Mesodermal cell (in vitro differentiated cells): ENCODE data around the gene CEP128. TPM values are rescaled to one million over a fixed set of nuclear protein-coding genes. Genes with fewer than 3 reads are reported as not detected.

Experiments
- H3K27ac ChIP-seq: 2 replicates; pipeline ENCODE4 v1.7.0; 2013; ENCODE audit warnings: mild to moderate bottlenecking, low read depth, low read length, moderate library complexity; ENCODE audit not compliant: severe bottlenecking
- H3K36me3 ChIP-seq: 2 replicates; pipeline ENCODE4 v1.7.1; 2013; ENCODE audit warnings: mild to moderate bottlenecking, low read length, moderate library complexity; ENCODE audit not compliant: control insufficient read depth, insufficient read depth
- H3K4me1 ChIP-seq: one replicate; pipeline ENCODE4 v1.7.1; 2013; ENCODE audit warnings: mild to moderate bottlenecking, low read length; ENCODE audit not compliant: insufficient read depth, control insufficient read depth, poor library complexity, severe bottlenecking
- H3K4me3 ChIP-seq: 2 replicates; pipeline ENCODE4 v1.7.0; 2013; ENCODE audit warnings: low read length, control low read depth, mild to moderate bottlenecking; ENCODE audit not compliant: insufficient read depth, poor library complexity, severe bottlenecking; ENCODE audit errors: extremely low read depth
- H3K9me3 ChIP-seq: 2 replicates; pipeline ENCODE4 v1.7.1; 2013; ENCODE audit warnings: mild to moderate bottlenecking, low read length, moderate library complexity; ENCODE audit not compliant: control insufficient read depth
- WGBS, 2 experiments: methylation state at CpG; one replicate each; pipeline ENCODE4 v1.1.5; 2013; ENCODE audit warnings: missing lambda C conversion rate in 2 of 2; ENCODE audit not compliant: insufficient coverage in 2 of 2; 5-methylcytosine and 5-hydroxymethylcytosine counted together
- polyA plus RNA-seq, 2 experiments: library from polyadenylated mRNA; stranded (reverse); fragments of 50-300 nt; gene quantifications; one replicate each; pipeline ENCODE4 v1.2.3, GENCODE V29; 2013

CEP128 gene
- 5.9 TPM for polyA plus RNA-seq (2013, experiment 1 of 2)
- polyA plus RNA-seq (2013, experiment 2 of 2) = 7.8 TPM

GRCh38 chr14:80941241-80942185 is at the start of gene CEP128:
Gene CEP128 (minus strand): TSS chr14:80941738.
- Histone ChIP-seq H3K4me1 (peaks cover 7% of the 10 kb centered on the region), H3K9me3 (no peaks in the 10 kb centered on the region), H3K36me3 (peaks cover 2% of the 10 kb centered on the region), H3K27ac (no peak within 1 kb of the TSS), H3K4me3 (peak within 1 kb of the TSS; percentile 85)
- 0 to 3% methylated on average over 23 to 24 of the region's 40 CpGs for WGBS, 2 experiments

GRCh38 chr14:80988735-80989429 is 47.3 kb upstream of the CEP128 start:
- no peaks in the 10 kb centered on the region for H3K9me3 ChIP-seq
- WGBS, 2 experiments = 59 to 63% methylated on average over 4 of the region's 6 CpGs

GRCh38 chr14:80988192-80988591 is 46.7 kb upstream of the CEP128 start:
- H3K27ac ChIP-seq = no peak overlapping the region
- no peak overlapping the region for H3K4me3 ChIP-seq
- 78 to 100% methylated on average over 1 of the region's 1 CpG for WGBS, 2 experiments
- no peaks in the 10 kb centered on the region for H3K36me3 ChIP-seq
- H3K4me1 ChIP-seq = no peaks in the 10 kb centered on the region
- no peaks in the 10 kb centered on the region for H3K9me3 ChIP-seq

More at GRCh38 chr14:80988735-80989429, 47.3 kb upstream of the CEP128 start:
- Histone ChIP-seq H3K4me1 (no peaks in the 10 kb centered on the region), H3K36me3 (no peaks in the 10 kb centered on the region), H3K27ac (no peak overlapping the region), H3K4me3 (no peak overlapping the region)

- 8 to 30% methylated on average over 3 to 4 of the region's 6 CpGs for WGBS, 2 experiments
- H3K27ac ChIP-seq = no peak overlapping the region
- H3K4me1 ChIP-seq = no peaks in the 10 kb centered on the region
- no peaks in the 10 kb centered on the region for H3K9me3 ChIP-seq
- no peaks in the 10 kb centered on the region for H3K36me3 ChIP-seq
- H3K4me3 ChIP-seq = no peak overlapping the region
Measured at GRCh38 chr14:80987235-80988032, 45.9 kb upstream of the CEP128 start.

GRCh38 chr14:80982711-80983110 is 41.2 kb upstream of the CEP128 start:
- WGBS, 2 experiments = 100% methylated on average over 1 of the region's 2 CpGs; no CpG with 5 or more reads in 1 of the 2 experiments
- Histone ChIP-seq H3K4me3 (no peak overlapping the region), H3K27ac (no peak overlapping the region)

GRCh38 chr14:80981673-80982072 is 40.1 kb upstream of the CEP128 start:
- Histone ChIP-seq H3K27ac (no peak overlapping the region), H3K4me1 (no peaks in the 10 kb centered on the region), H3K9me3 (no peaks in the 10 kb centered on the region), H3K36me3 (no peaks in the 10 kb centered on the region), H3K4me3 (no peak overlapping the region)
- 90 to 91% methylated on average over 6 to 7 of the region's 7 CpGs for WGBS, 2 experiments

More at GRCh38 chr14:80982711-80983110, 41.2 kb upstream of the CEP128 start:
- Histone ChIP-seq H3K9me3 (no peaks in the 10 kb centered on the region), H3K36me3 (no peaks in the 10 kb centered on the region), H3K4me1 (no peaks in the 10 kb centered on the region)

GRCh38 chr14:80981156-80981555 is 39.6 kb upstream of the CEP128 start:
- H3K27ac ChIP-seq = no peak overlapping the region
- H3K9me3 ChIP-seq = no peaks in the 10 kb centered on the region
- WGBS, 2 experiments = 92 to 96% methylated on average over 2 to 3 of the region's 3 CpGs
- H3K36me3 ChIP-seq = no peaks in the 10 kb centered on the region
- H3K4me3 ChIP-seq = no peak overlapping the region
- no peaks in the 10 kb centered on the region for H3K4me1 ChIP-seq

- 79 to 96% methylated on average over 2 of the region's 2 CpGs for WGBS, 2 experiments
- Histone ChIP-seq H3K9me3 (no peaks in the 10 kb centered on the region), H3K36me3 (no peaks in the 10 kb centered on the region), H3K27ac (no peak overlapping the region), H3K4me1 (no peaks in the 10 kb centered on the region), H3K4me3 (no peak overlapping the region)
Measured at GRCh38 chr14:80979951-80980350, 38.4 kb upstream of the CEP128 start.

- Histone ChIP-seq H3K36me3 (no peaks in the 10 kb centered on the region), H3K9me3 (no peaks in the 10 kb centered on the region), H3K27ac (no peak overlapping the region), H3K4me3 (no peak overlapping the region), H3K4me1 (no peaks in the 10 kb centered on the region)
- 75 to 100% methylated on average over 2 of the region's 2 CpGs for WGBS, 2 experiments
Measured at GRCh38 chr14:80978403-80978802, 36.9 kb upstream of the CEP128 start.

- no peak overlapping the region for H3K27ac ChIP-seq
- no peaks in the 10 kb centered on the region for H3K36me3 ChIP-seq
- no peak overlapping the region for H3K4me3 ChIP-seq
- no peaks in the 10 kb centered on the region for H3K9me3 ChIP-seq
- no peaks in the 10 kb centered on the region for H3K4me1 ChIP-seq
Measured at GRCh38 chr14:80977221-80977620, 35.7 kb upstream of the CEP128 start.
